H1 (cell line): ENCODE measurements around the gene ARHGAP42.

Source experiments
- ATF2 ChIP-seq: IDR thresholded peaks from 2 replicates; pipeline ENCODE4 v1.6.1; 2012; ENCODE audit warnings: low read length, inconsistent platforms
- BCL11A ChIP-seq, 2 experiments: IDR thresholded peaks; one replicate each; pipeline ENCODE4 v1.6.1; 2011; ENCODE audit warnings: low read depth in 2 of 2, low read length in 2 of 2, mild to moderate bottlenecking in 2 of 2
- CTCF ChIP-seq, 3 experiments: IDR thresholded peaks; 1 replicate in 2 of 3; 2 replicates in 1 of 3; pipeline versions ENCODE4 v1.5.1 to v1.6.1; 2011; ENCODE audit warnings: low read length in 3 of 3, mild to moderate bottlenecking in 3 of 3, inconsistent platforms in 2 of 3, low read depth in 1 of 3, moderate library complexity in 1 of 3; ENCODE audit not compliant: insufficient read depth in 1 of 3; ENCODE audit errors: control extremely low read depth in 1 of 3
- EP300 ChIP-seq, 2 experiments: IDR thresholded peaks; 1 replicate in 1 of 2; 2 replicates in 1 of 2; pipeline ENCODE4 v1.6.1; 2011 to 2012; ENCODE audit warnings: low read depth in 2 of 2, low read length in 2 of 2, mild to moderate bottlenecking in 2 of 2, borderline replicate concordance in 1 of 2, inconsistent platforms in 1 of 2, moderate library complexity in 1 of 2
- SP1 ChIP-seq: IDR thresholded peaks from 2 replicates; pipeline ENCODE4 v1.6.1; 2011; ENCODE audit warnings: low read depth, low read length
- SRF ChIP-seq: IDR thresholded peaks from 2 replicates; pipeline ENCODE4 v1.6.1; 2011; ENCODE audit warnings: mild to moderate bottlenecking, low read depth, low read length, moderate library complexity

- TF ChIP-seq ATF2 (no peak), CTCF (IDR thresholded peaks at IDR 0.05; ENCODE audit: control extremely low read depth in 1 of 3, insufficient read depth in 1 of 3, low read depth in 1 of 3, low read length in 3 of 3) (no peak), EP300 (IDR thresholded peaks at IDR 0.05; ENCODE audit: borderline replicate concordance in 1 of 2, low read depth in 2 of 2, low read length in 2 of 2) (no peak), BCL11A (IDR thresholded peaks at IDR 0.05; ENCODE audit: low read depth in 2 of 2, low read length in 2 of 2) (no peak), SP1 (no peak), SRF (no peak)
Observed at GRCh38 chr11:100972046-100972445, 285.0 kb downstream of the ARHGAP42 start.
